Measurements from ENCODE around the gene KRT4.

The KRT4 gene

DNA sequence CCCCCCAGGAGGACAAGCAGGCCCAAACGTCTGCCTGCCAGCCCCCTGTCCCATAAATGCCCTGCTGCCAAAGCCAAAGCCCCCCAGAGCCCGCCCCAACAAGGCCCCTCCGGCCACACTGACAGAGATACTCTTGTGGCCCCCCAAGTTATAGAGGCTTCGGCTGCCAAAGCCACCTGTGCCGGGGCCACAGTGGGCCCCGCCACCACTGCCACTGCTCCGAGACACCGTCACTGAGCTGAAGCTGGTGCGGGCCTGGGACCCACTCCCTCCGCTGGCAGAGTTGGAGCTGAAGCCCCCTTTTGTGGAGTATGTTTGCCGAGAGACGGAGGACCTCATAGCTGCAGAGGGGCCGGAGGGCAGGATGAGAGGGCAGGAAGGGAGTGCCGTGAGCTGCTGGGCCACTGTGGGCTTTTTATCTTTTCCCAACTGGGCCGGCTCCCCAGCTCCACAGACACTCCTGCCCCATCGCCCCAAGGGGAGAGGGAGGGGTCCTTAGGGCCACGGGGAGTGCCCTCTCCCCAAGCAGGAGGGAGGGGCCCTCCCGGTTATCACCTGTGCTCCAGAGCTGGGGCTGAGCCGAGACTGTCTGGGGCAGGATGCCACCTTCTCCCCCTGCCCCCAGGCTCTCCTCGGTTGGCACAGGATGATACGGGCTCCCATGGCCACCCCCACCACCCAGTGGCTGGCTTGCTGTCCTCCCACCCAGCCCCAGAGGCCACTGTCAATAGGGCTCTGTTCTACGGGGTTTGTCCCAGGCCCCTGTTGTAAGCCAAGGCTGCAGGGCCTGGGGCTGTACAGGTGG is 20.2 kb upstream of the KRT4 start, which contains the start of gene KRT79:
Gene KRT79 (minus strand): TSS at position 390 of the 805 bp plus-strand sequence. CDS start 51 bp downstream, at position 339.
- no peak within 1 kb of the TSS for H3K27ac ChIP-seq
- H3K4me3 ChIP-seq: no peak within 1 kb of the TSS
- TF ChIP-seq FOXP2 (optimal IDR thresholded peaks at IDR 0.05; ENCODE audit: control extremely low read depth, extremely low read length, insufficient read depth): no peak
- no peak for TF ChIP-seq POLR2AphosphoS5 (IDR thresholded peaks at IDR 0.05; ENCODE audit: borderline replicate concordance, low read depth, low read length)
- TF ChIP-seq EZH2 (IDR thresholded peaks at IDR 0.05): no peak
- no peaks in the 10 kb centered on the region for H3K9me3 ChIP-seq (ENCODE audit: low read depth, low read length)
- no peaks in the 10 kb centered on the region for H3K36me3 ChIP-seq (ENCODE audit: insufficient read depth, low read length)
- H3K9ac ChIP-seq (ENCODE audit: insufficient read length): no peak within 1 kb of the TSS
- no peak for DNase-seq (ENCODE audit: low read depth, low spot score)

DNA sequence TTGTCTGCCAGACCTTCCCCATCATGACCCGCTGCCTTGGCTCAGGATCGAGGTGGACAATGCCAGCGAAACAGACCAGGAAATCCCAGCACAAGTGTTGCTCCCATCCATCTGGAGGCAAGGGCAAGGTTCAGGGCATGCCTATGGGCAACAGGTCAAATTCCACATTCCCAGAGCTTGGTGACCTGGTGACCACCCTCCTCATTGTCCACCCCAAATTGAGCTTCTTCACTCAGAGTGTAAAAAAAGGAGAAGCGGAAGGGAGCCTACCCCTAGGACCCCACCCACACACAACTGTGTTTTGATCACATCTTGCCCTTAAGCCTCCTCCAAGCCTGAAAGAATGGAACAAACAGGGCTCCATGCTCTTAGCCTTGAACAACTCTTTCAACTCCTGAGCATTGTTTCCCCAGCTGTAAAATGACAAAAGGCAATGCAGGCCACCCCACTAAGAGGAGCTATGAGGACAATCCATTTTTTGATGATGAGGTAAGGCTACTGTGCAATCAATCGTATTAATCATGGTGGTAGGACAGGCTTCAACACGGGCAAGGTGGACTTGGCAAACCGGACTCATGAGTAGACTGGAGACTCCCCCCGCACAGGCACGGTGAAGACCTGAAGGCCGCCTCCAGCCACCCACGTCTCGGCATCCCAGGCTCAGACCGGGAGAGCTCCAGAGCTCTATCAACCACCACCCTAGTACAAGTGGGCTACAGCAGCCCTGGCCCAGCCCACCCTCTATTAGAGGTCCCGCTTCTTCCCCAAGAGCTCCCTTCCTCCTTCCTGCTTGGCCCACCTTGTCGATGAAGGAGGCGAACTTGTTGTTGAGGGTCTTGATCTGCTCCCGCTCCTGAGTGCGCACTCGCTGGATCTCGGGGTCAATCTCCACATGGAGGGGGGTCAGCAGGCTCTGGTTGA is 19.3 kb upstream of the KRT4 start:
- H3K9ac ChIP-seq (ENCODE audit: insufficient read length): no peak overlapping the region
- no peaks in the 10 kb centered on the region for H3K9me3 ChIP-seq (ENCODE audit: low read depth, low read length)
- TF ChIP-seq EZH2 (IDR thresholded peaks at IDR 0.05) (no peak), POLR2AphosphoS5 (IDR thresholded peaks at IDR 0.05; ENCODE audit: borderline replicate concordance, low read depth, low read length) (no peak), FOXP2 (optimal IDR thresholded peaks at IDR 0.05; ENCODE audit: control extremely low read depth, extremely low read length, insufficient read depth) (no peak)
- H3K27ac ChIP-seq: no peak overlapping the region
- no peaks in the 10 kb centered on the region for H3K36me3 ChIP-seq (ENCODE audit: insufficient read depth, low read length)
- no peak for DNase-seq (ENCODE audit: low read depth, low spot score)
- no peak overlapping the region for H3K4me3 ChIP-seq

DNA sequence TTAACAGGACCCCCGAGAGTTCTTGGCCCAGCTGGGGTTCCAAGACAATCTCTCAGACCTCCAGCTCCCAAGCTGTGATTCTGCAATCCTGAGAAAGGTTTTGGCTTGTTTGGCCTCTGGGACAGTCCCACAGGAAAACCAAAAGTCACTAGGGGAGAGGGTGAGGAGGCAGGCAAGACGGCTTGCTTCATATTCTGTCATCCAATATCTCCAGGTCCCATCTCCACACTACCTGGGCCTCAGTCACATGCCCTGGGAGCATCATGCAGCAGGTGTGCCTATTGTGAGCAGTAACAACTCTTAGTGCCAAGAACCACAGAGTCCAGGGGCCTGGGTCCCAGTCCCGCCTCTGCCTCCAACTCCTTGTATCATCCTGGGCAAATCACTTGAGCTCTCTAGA is 18.5 kb upstream of the KRT4 start:
- Histone ChIP-seq H3K27ac (no peak overlapping the region), H3K9ac (ENCODE audit: insufficient read length) (no peak overlapping the region), H3K9me3 (ENCODE audit: low read depth, low read length) (no peaks in the 10 kb centered on the region), H3K4me3 (no peak overlapping the region), H3K36me3 (ENCODE audit: insufficient read depth, low read length) (no peaks in the 10 kb centered on the region)
- no peak for DNase-seq (ENCODE audit: low read depth, low spot score)
- TF ChIP-seq FOXP2 (optimal IDR thresholded peaks at IDR 0.05; ENCODE audit: control extremely low read depth, extremely low read length, insufficient read depth) (no peak), EZH2 (IDR thresholded peaks at IDR 0.05) (no peak), POLR2AphosphoS5 (IDR thresholded peaks at IDR 0.05; ENCODE audit: borderline replicate concordance, low read depth, low read length) (no peak)

DNA sequence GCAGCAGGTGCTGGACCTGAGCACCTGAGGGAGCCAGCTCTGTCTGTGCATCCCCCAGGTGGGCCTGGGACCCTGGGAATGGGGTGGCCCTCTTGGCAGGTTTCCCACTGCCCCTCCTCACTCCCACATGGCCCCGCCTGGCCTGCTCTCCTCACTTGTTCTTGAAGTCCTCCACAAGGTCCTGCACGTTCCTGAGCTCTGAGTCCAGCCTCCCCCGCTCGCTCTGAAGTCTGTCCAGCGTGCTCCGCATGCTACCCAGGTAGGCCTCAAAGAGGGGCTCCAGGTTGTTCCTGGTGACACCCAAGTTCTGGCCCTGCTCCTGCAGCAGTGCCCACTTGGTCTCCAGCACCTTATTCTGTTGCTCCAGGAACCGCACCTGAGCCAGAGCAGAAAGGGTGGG is 17.3 kb upstream of the KRT4 start:
- Histone ChIP-seq H3K27ac (no peak overlapping the region), H3K9ac (ENCODE audit: insufficient read length) (no peak overlapping the region), H3K36me3 (ENCODE audit: insufficient read depth, low read length) (no peaks in the 10 kb centered on the region), H3K4me3 (no peak overlapping the region), H3K9me3 (ENCODE audit: low read depth, low read length) (no peaks in the 10 kb centered on the region)
- TF ChIP-seq EZH2 (IDR thresholded peaks at IDR 0.05) (no peak), FOXP2 (optimal IDR thresholded peaks at IDR 0.05; ENCODE audit: control extremely low read depth, extremely low read length, insufficient read depth) (no peak), POLR2AphosphoS5 (IDR thresholded peaks at IDR 0.05; ENCODE audit: borderline replicate concordance, low read depth, low read length) (no peak)
- DNase-seq (ENCODE audit: low read depth, low spot score): no peak

DNA sequence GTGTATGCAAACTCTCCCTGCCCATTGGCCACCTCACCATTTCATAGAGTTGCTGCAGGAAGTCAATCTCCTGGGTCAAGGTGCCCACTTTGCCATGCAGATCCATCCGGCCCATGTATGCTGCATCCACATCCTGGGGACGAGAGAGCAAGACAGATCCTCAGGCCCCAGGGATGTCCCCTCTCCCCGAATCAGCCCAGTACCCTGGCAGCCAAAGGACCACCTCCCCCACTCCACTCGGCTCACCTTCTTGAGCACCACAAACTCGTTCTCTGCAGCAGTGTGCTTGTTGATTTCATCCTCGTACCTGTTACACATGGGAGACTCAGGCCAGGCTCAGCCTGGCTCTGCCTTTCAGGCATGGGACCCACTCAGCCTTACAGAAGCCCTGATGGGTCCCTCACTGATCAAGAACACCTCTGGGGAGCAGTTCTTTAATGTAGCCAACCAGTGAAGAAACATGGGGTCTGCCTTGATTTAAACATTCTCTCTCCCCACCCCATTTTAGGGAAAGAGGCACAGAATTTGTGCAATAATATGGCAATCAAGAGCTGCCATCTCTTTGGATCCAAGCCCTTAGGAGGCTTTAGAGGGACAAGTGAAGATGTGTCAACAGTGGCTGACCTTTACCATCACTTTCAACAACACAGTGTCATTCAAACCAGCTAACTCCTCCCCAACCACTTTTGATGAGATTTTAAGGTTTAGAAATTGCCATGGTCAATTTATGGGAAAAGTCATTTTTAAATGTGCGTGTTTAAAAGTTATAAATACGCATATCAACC is 16.3 kb upstream of the KRT4 start:
- no peak for TF ChIP-seq FOXP2 (optimal IDR thresholded peaks at IDR 0.05; ENCODE audit: control extremely low read depth, extremely low read length, insufficient read depth)
- no peak for TF ChIP-seq POLR2AphosphoS5 (IDR thresholded peaks at IDR 0.05; ENCODE audit: borderline replicate concordance, low read depth, low read length)
- no peaks in the 10 kb centered on the region for H3K9me3 ChIP-seq (ENCODE audit: low read depth, low read length)
- no peak overlapping the region for H3K27ac ChIP-seq
- no peak for DNase-seq (ENCODE audit: low read depth, low spot score)
- H3K4me3 ChIP-seq: no peak overlapping the region
- no peak overlapping the region for H3K9ac ChIP-seq (ENCODE audit: insufficient read length)
- H3K36me3 ChIP-seq (ENCODE audit: insufficient read depth, low read length): no peaks in the 10 kb centered on the region

DNA sequence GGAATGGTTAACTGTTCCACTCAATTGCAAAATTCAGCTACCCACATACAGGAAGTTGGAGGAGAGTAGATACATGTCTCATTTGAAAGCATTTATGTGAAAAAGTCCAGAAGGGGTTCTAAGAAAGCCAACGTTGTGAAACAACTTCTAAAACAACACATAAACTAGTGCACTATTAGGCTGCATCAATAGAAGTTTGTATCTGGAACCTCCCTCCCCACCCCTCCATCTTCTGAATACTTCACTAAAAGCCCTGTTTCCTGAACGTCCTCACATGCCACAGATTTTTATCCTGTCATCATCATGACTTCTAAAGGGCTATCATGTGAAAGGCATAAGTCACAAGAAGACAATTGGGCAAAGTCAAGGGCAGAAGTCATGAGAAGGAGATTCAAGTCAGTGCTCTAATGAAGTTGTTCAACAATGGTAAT is 14.7 kb upstream of the KRT4 start:
- Histone ChIP-seq H3K9ac (ENCODE audit: insufficient read length) (no peak overlapping the region), H3K9me3 (ENCODE audit: low read depth, low read length) (no peaks in the 10 kb centered on the region), H3K4me3 (no peak overlapping the region), H3K36me3 (ENCODE audit: insufficient read depth, low read length) (no peaks in the 10 kb centered on the region), H3K27ac (no peak overlapping the region)
- TF ChIP-seq POLR2AphosphoS5 (IDR thresholded peaks at IDR 0.05; ENCODE audit: borderline replicate concordance, low read depth, low read length): no peak
- TF ChIP-seq FOXP2 (optimal IDR thresholded peaks at IDR 0.05; ENCODE audit: control extremely low read depth, extremely low read length, insufficient read depth): no peak
- no peak for TF ChIP-seq EZH2 (IDR thresholded peaks at IDR 0.05)
- DNase-seq (ENCODE audit: low read depth, low spot score): no peak

DNA sequence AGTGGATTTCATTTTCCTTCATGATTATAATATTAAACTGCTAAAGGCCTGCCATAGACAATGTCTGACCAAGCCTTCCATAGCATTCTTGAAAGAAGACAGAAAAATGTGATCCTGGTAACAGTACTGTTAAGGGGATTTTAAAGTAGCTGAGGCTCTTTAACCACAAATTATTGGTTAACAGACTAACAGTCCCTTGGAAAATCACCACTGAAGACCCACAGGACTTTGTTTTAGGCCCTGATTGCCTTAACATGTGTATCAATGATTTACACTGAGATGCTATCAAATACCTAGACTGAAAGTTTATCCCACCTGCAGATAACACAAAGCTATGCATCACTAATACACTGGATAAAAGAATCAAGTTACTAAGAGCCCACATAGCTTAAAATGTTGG is 14.2 kb upstream of the KRT4 start:
- Histone ChIP-seq H3K9ac (ENCODE audit: insufficient read length) (no peak overlapping the region), H3K9me3 (ENCODE audit: low read depth, low read length) (no peaks in the 10 kb centered on the region), H3K27ac (no peak overlapping the region), H3K4me3 (no peak overlapping the region), H3K36me3 (ENCODE audit: insufficient read depth, low read length) (no peaks in the 10 kb centered on the region)
- no peak for DNase-seq (ENCODE audit: low read depth, low spot score)
- TF ChIP-seq EZH2 (IDR thresholded peaks at IDR 0.05): no peak
- TF ChIP-seq POLR2AphosphoS5 (IDR thresholded peaks at IDR 0.05; ENCODE audit: borderline replicate concordance, low read depth, low read length): no peak
- TF ChIP-seq FOXP2 (optimal IDR thresholded peaks at IDR 0.05; ENCODE audit: control extremely low read depth, extremely low read length, insufficient read depth): no peak

Data from SK-N-MC (cell line).